ENCODE results near the gene UGT2A1.
"Not testable (repeated sequence)": the region's sequence is repeated elsewhere in the genome, so short reads cannot be mapped to it uniquely, and the experiment has no call there.

Gene UGT2A1

GRCh38 chr4:69653147-69653546, at the start of gene UGT2A1:
UGT2A1 (minus strand) TSS chr4:69653247; CDS start chr4:69647644, 5,603 bp downstream.
- no peak for DNase-seq

- no peak for DNase-seq
Observed at GRCh38 chr4:69702201-69702600, 49.2 kb upstream of the UGT2A1 start.

DNA sequence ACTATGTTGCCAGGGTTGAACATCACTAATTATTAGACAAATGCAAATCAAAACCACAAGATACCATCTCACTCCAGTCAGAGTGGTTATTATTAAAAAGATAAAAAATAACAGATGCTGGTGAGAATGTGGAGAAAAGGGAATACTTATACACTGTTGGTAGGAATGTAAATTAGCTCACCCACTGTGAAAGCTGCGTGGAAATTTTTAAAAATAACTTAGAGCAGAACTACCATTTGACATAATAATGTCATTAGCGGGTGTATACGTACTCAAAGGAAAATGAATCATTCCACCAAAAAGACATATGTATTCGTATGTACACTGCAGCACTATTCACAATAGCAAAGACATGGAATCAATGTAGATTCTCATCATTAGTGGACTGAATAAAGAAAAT, 48.6 kb upstream of the UGT2A1 start:
- no peak for DNase-seq

- DNase-seq = no peak
Observed at GRCh38 chr4:69697536-69698242, 44.6 kb upstream of the UGT2A1 start.

DNA sequence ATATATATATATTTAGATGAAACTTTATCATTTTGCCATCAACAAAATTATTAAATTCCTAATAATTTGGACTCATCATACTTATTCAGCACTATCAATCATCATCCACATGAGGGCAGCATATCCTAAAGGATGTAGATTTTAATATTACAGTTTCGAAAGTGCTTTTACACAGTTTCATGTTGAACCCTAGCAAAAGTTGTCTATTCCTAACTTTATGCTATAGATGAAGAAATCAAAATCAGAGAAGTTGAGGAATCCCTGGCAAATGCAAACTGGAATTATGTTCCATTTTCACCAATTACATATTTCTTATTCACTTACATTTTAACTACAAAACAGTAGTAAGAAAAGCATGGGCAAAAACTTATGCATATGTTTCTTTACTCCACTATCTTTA, 36.6 kb upstream of the UGT2A1 start:
- DNase-seq = no peak

DNA sequence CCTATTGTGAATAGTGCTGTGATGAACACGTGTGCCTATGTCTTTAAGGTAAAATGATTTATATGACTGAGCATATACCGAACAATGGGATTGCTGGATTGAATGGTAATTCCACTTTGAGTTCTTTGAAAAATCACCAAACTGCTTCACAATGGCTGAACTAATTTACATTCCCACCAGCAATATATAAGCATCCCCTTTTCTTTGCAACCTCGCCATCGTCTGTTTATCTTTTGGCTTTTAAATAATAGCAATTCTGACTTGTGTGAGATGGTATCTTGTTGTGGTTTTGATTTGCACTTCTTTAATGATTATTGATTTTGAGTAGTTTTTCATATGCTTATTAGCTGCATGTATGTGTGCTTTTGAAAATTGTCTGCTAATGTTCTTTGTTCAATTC, 31.8 kb upstream of the UGT2A1 start:
- no peak for DNase-seq

DNA sequence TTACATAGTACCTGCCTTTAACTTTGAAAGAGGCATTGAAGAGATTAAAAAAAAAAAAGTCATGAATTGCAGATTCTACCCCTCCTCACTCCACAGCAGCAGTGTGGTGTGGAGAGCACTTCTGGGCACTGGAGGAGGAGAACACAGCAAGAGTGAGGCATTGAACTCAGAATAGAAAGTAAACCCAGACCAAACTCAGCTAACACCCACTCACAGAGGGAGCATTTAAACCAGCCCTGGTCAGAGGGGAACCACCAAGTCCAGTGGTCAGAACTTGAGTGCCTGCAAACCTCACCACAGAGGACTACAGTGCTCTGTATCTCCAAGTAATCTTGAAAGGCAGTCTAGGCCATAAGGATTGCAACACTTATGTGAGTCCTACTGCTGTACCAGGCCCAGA, 15.6 kb upstream of the UGT2A1 start:
- no peak for DNase-seq

- DNase-seq = not testable (repeated sequence)
Observed at GRCh38 chr4:69664009-69664408, 11.0 kb upstream of the UGT2A1 start.

- DNase-seq = not testable (repeated sequence)
Observed at GRCh38 chr4:69661130-69661803, 8.2 kb upstream of the UGT2A1 start.

DNA sequence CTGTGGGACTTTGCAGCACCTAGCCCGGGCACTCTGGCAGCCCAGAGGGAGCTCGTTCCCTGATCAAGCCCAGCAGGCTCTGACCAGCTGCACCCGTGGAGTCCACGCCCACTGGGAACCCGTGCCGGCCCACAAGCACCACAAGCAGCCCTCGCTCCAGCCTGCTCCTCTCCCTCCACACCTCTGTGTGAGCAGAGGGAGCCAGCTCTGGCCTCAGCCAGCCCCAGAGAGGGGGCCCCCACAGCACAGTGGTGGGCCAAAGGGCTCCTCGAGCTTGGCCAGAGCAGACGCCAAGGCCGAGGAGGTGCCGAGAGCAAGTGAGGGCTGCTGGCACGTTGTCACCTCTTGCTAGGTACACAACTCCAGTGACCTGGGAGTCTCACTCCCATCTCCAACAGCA, 5.1 kb upstream of the UGT2A1 start:
- DNase-seq = no peak

DNA sequence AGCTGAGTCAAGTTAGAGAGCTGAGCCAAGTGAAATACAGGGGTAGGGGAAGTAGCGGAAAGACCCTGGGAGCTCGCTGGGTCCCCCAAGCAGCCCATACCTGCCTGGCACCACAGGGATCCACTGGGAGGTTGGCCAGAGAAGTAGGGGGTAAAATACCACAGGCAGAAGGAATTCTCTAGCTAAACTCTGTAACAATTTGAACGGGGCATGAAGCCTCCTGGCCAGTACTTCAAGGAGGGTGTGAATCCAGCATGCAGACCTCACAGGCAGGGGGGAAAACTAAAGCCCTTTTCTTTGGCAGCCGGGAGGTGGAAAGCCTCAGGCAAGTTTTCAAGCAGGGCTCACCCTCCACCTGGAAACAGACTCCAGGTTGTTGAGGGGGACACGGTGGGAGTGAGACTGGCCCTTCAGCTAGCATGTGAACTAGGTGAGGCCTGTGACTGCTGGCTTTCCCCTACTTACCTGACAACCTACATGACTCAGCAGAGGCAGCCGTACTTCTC, 3.7 kb upstream of the UGT2A1 start:
- DNase-seq = no peak

GRCh38 chr4:69650872-69651271, 2.2 kb downstream of the UGT2A1 start:
- no peak for DNase-seq

- DNase-seq = no peak
Observed at GRCh38 chr4:69649629-69650028, 3.4 kb downstream of the UGT2A1 start.

- no peak for DNase-seq
Observed at GRCh38 chr4:69649207-69649606, 3.8 kb downstream of the UGT2A1 start.

DNA sequence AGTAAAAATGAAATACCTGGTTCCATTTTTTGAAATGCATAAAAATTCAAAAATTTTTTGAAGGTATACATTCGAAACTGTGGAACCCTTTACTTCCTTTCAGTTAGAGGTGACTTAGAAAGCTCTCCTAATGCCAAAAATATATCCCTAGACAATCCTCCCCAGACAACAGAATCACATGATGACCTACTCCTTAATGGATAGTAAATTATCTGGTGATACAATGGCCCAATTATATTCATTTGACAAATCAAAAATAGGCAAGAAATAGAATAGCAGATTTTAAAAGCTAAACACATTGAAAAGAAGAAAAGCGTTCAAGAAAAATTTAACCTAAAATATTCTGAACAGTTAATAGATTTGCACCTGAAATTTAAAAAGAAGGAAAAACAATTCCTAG, 10.1 kb downstream of the UGT2A1 start:
- no peak for DNase-seq

DNA sequence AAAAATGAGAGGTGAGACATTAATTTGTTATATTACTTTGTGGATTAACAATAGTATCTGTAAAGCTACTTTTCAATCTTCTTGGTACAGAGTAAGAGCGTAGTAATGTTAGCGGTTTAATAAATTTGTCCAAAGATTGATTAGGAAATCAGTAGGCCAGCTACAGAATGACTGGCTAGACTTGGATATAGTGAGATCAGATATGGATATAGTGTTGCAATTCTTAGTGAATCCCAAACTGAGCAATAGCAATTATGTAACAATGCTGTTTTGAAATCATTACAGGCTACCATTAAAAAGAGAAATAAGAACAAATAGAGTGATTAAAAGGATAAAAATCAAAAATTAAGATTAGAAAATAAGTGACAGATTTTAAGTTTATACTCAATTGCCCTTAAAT, 12.8 kb downstream of the UGT2A1 start:
- DNase-seq = no peak

DNA sequence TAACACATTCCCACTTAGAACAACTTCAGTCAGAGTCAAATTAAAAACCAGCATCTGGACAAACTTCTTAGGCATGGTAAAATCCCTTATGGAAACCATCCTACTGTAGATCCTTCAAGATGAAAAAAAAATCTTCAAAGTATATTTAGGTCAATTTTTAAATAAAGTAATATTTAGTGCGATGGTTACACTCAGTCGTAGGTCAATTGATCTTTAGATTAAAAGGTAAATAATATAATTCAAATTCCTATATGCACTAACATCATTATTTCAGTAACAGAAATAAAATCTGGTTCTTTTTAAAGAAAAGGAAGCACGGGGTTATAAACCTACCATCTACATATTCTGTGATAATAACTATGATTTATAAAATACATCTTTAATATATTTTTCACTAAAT, 13.5 kb downstream of the UGT2A1 start, which contains the start of gene UGT2A2:
TSS of gene UGT2A2 (minus strand) at position 101 of the 400 bp plus-strand sequence. CDS start at position 99, 2 bp downstream.
- no peak for DNase-seq

- DNase-seq = no peak
Observed at GRCh38 chr4:69617083-69617694, 35.9 kb downstream of the UGT2A1 start.

- no peak for DNase-seq
Observed at GRCh38 chr4:69610484-69610883, 42.6 kb downstream of the UGT2A1 start.

DNA sequence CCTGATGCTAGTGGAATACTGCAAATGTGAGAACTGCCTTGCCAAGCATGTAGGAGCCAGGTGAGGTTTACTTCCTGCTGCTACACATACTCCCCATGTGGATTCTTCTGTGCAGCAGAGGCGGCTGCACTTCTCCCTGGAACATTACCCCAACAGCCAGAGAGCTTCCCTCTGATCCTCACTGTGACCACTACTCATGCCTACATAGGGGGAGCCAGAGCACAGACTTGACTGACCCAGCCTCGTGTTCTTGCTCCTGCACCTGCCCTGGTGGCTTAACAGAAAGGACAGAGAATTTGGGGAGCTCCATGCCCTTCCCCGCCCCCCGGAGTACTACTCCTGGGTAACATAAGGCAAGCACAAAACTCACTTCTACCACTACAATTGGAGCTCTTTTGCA, 52.0 kb downstream of the UGT2A1 start:
- no peak for DNase-seq

DNA sequence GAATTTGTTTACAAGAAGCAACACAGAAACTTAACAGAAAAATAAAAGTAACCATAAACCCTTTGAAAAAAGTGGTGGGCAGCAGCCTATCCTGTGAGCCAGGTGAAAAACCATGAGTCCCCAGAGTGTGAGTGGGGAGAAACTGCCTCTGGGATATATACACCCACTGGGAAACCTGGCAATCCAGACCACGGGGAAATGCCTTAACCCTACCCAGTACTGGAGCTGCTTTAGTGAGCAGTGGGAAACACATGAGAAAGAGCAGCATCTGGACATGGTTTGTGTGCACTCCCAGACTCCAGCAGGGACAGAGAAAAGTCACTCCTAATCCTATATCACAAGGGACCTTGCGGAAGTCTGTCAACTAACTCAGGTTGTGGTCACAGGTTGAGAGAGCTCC, 53.0 kb downstream of the UGT2A1 start:
- no peak for DNase-seq

GRCh38 chr4:69594382-69594781, 58.7 kb downstream of the UGT2A1 start:
- no peak for DNase-seq

- DNase-seq = no peak
Observed at GRCh38 chr4:69591364-69591763, 61.7 kb downstream of the UGT2A1 start.

DNA sequence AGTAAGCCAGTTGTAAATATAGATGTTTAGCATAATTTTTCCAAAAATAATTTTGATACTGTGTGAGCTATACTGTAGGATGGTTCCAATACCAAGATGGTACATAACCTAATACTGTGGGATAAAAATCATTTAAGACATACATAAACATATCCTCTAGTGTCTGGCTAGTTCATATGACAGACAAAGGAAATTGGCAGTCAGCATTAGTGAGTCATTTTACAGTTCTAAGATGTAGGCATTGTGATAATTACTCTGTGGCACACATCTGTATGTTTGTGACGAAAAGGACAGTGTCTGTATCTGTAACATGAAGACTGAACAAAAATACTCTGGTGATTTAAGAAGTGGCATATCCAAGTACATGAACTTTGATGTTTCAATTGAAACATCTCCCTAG, 63.2 kb downstream of the UGT2A1 start:
- DNase-seq = no peak

All from right forelimb (tissue), 1 donor.